Stimulated activated CD4-positive, alpha-beta T cell treated with anti-CD3 and anti-CD28 coated beads, Interleukin-12 subunit alpha, Interleukin-12 subunit beta, amount 100 ng/mL, for 4 hours (primary cell): Measurements from ENCODE around the gene ABCC4.

Experiments used
- DNase-seq: peaks from one replicate; pipeline ENCODE4 v3.0.0-alpha.2; 2020

Gene ABCC4

GRCh38 chr13:95258098-95258497 lies 43.2 kb downstream of the ABCC4 start:
- DNase-seq: no peak

GRCh38 chr13:95256091-95256490 lies 45.2 kb downstream of the ABCC4 start:
- no peak for DNase-seq

GRCh38 chr13:95255072-95255732 lies 46.0 kb downstream of the ABCC4 start:
- no peak for DNase-seq

GRCh38 chr13:95254339-95254738 lies 46.9 kb downstream of the ABCC4 start:
- no peak for DNase-seq

- DNase-seq: no peak
Measured at GRCh38 chr13:95253033-95253432, 48.2 kb downstream of the ABCC4 start.

GRCh38 chr13:95251641-95252040 lies 49.6 kb downstream of the ABCC4 start:
- no peak for DNase-seq

GRCh38 chr13:95250961-95251360 lies 50.3 kb downstream of the ABCC4 start:
- no peak for DNase-seq

GRCh38 chr13:95248953-95249352 lies 52.3 kb downstream of the ABCC4 start:
- no peak for DNase-seq

GRCh38 chr13:95247852-95248251 lies 53.4 kb downstream of the ABCC4 start:
- DNase-seq: no peak

GRCh38 chr13:95247171-95247570 lies 54.1 kb downstream of the ABCC4 start:
- DNase-seq: no peak

GRCh38 chr13:95246292-95247082 lies 54.8 kb downstream of the ABCC4 start:
- no peak for DNase-seq

- no peak for DNase-seq
Measured at GRCh38 chr13:95245071-95245470, 56.2 kb downstream of the ABCC4 start.

GRCh38 chr13:95243207-95243606 lies 58.0 kb downstream of the ABCC4 start:
- no peak for DNase-seq

GRCh38 chr13:95241321-95241720 lies 59.9 kb downstream of the ABCC4 start:
- no peak for DNase-seq

GRCh38 chr13:95239283-95239682 lies 62.0 kb downstream of the ABCC4 start:
- DNase-seq: no peak

GRCh38 chr13:95237310-95237870 lies 63.9 kb downstream of the ABCC4 start:
- no peak for DNase-seq

- DNase-seq: no peak
Measured at GRCh38 chr13:95236774-95237173, 64.5 kb downstream of the ABCC4 start.

GRCh38 chr13:95235974-95236373 lies 65.3 kb downstream of the ABCC4 start:
- no peak for DNase-seq

- no peak for DNase-seq
Measured at GRCh38 chr13:95235199-95235756, 66.0 kb downstream of the ABCC4 start.

GRCh38 chr13:95234242-95234641 lies 67.0 kb downstream of the ABCC4 start:
- DNase-seq: no peak

- no peak for DNase-seq
Measured at GRCh38 chr13:95233026-95233635, 68.1 kb downstream of the ABCC4 start.

GRCh38 chr13:95231393-95231792 lies 69.9 kb downstream of the ABCC4 start:
- DNase-seq: no peak

- no peak for DNase-seq
Measured at GRCh38 chr13:95229855-95230254, 71.4 kb downstream of the ABCC4 start.
